HepG2 (cell line): Measurements from ENCODE around the gene KCNK15. TPM values are rescaled to one million over a fixed set of nuclear protein-coding genes. Genes with fewer than 3 reads are reported as not detected.

Source experiments
- ETV6 ChIP-seq: sonication (generic); formaldehyde crosslinking; conservative IDR thresholded peaks from 2 replicates; pipeline ENCODE4 v1.4.0; 2020; ENCODE audit warnings: missing genetic modification reagents
- ZBTB7A ChIP-seq: sonication (generic); formaldehyde crosslinking; IDR thresholded peaks from 2 replicates; pipeline ENCODE4 v1.8.0; 2022; ENCODE audit warnings: mild to moderate bottlenecking, missing genetic modification reagents
- ZNF557 ChIP-seq: sonication (generic); formaldehyde crosslinking; IDR thresholded peaks from 2 replicates; pipeline ENCODE4 v1.4.0; 2020; ENCODE audit warnings: missing genetic modification reagents
- ZNF678 ChIP-seq: sonication (generic); formaldehyde crosslinking; IDR thresholded peaks from 2 replicates; pipeline ENCODE4 v1.4.0; 2020; ENCODE audit warnings: mild to moderate bottlenecking, missing genetic modification reagents
- ZNF766 ChIP-seq: sonication (generic); formaldehyde crosslinking; IDR thresholded peaks from 2 replicates; pipeline ENCODE4 v1.5.0; 2020; ENCODE audit warnings: missing genetic modification reagents, borderline replicate concordance
- ZSCAN22 ChIP-seq: sonication (generic); formaldehyde crosslinking; IDR thresholded peaks from 2 replicates; pipeline ENCODE4 v1.4.0; 2020; ENCODE audit warnings: mild to moderate bottlenecking, missing genetic modification reagents
- polyA plus RNA-seq, 8 experiments: library from polyadenylated mRNA; depleted of rRNA in 3 of 8; stranded (reverse) in 7 of 8; unstranded in 1 of 8; fragments of >200 nt; fragmentation: Illumina TruSeq in 4 of 8; extraction: Trizol in 4 of 8; gene quantifications; 2 replicates each; pipeline versions ENCODE4 v1.2.1 to v1.2.3, GENCODE V29; 2011 to 2016; ENCODE audit warnings: low read depth in 4 of 8, missing spikeins in 1 of 8, mixed read lengths in 1 of 8; ENCODE audit not compliant: insufficient read depth in 1 of 8
- total RNA-seq, 5 experiments: library from RNA; depleted of rRNA; stranded (reverse); fragments of >200 nt; fragmentation: Illumina TruSeq; extraction: Trizol; gene quantifications; 2 replicates each; pipeline ENCODE4 v1.2.3, GENCODE V29; 2016; ENCODE audit warnings: low read depth in 1 of 5
- TF ChIP-seq, protein P1 (sequence below), 2 experiments: fragments of 450-650 bp in 1 of 2; sonication (generic) in 1 of 2; formaldehyde crosslinking in 1 of 2; IDR thresholded peaks; 2 replicates each; pipeline versions ENCODE4 v1.6.1 to v1.8.0; 2016 to 2022; ENCODE audit warnings: antibody characterized with exemption in 1 of 2, mild to moderate bottlenecking in 1 of 2, missing genetic modification reagents in 1 of 2
- TF ChIP-seq, protein P2 (sequence below): sonication (generic); formaldehyde crosslinking; IDR thresholded peaks from 2 replicates; pipeline ENCODE4 v1.4.0; 2020; ENCODE audit warnings: missing genetic modification reagents
- TF ChIP-seq, protein P3 (sequence below): sonication (generic); formaldehyde crosslinking; IDR thresholded peaks from 2 replicates; pipeline ENCODE4 v1.4.0; 2020; ENCODE audit warnings: mild to moderate bottlenecking, missing genetic modification reagents

Gene KCNK15
- total and polyA plus RNA-seq, 2 of the 13 experiments (the other 11 are each of a cell fraction or from before 2014, with no cell fraction given), result 0.03 TPM; not detected in 1

DNA sequence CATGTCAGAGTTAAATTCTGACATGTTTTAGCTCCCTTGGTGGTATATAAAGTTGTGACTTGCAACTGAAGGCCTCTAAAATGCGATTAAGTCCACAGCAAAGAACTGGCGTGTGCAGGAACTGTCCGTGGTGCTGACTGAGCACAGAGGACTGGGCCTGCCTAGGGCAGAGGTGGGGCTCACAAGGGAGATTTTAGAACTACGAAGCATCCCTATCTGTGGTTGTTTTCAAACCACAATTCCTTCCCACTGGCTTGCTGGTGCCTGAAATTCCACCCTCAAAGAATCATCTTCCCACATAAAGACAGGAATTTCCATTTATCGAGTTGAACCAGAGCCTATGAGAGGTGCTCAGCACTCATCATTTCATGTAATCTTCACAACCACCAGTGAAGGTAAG, 34.6 kb downstream of the KCNK15 start (continued):
- TF ChIP-seq, protein P1, sequence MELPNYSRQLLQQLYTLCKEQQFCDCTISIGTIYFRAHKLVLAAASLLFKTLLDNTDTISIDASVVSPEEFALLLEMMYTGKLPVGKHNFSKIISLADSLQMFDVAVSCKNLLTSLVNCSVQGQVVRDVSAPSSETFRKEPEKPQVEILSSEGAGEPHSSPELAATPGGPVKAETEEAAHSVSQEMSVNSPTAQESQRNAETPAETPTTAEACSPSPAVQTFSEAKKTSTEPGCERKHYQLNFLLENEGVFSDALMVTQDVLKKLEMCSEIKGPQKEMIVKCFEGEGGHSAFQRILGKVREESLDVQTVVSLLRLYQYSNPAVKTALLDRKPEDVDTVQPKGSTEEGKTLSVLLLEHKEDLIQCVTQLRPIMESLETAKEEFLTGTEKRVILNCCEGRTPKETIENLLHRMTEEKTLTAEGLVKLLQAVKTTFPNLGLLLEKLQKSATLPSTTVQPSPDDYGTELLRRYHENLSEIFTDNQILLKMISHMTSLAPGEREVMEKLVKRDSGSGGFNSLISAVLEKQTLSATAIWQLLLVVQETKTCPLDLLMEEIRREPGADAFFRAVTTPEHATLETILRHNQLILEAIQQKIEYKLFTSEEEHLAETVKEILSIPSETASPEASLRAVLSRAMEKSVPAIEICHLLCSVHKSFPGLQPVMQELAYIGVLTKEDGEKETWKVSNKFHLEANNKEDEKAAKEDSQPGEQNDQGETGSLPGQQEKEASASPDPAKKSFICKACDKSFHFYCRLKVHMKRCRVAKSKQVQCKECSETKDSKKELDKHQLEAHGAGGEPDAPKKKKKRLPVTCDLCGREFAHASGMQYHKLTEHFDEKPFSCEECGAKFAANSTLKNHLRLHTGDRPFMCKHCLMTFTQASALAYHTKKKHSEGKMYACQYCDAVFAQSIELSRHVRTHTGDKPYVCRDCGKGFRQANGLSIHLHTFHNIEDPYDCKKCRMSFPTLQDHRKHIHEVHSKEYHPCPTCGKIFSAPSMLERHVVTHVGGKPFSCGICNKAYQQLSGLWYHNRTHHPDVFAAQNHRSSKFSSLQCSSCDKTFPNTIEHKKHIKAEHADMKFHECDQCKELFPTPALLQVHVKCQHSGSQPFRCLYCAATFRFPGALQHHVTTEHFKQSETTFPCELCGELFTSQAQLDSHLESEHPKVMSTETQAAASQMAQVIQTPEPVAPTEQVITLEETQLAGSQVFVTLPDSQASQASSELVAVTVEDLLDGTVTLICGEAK (IDR thresholded peaks at IDR 0.05), result no peak
- TF ChIP-seq, protein P1 (CRISPR knock-in tag; IDR thresholded peaks at IDR 0.05), result 0 out of 2 replicates have a peak, but pooled peaks have one; percentile 37
- TF ChIP-seq ZSCAN22 (CRISPR knock-in tag), result no peak
- TF ChIP-seq, protein P2, sequence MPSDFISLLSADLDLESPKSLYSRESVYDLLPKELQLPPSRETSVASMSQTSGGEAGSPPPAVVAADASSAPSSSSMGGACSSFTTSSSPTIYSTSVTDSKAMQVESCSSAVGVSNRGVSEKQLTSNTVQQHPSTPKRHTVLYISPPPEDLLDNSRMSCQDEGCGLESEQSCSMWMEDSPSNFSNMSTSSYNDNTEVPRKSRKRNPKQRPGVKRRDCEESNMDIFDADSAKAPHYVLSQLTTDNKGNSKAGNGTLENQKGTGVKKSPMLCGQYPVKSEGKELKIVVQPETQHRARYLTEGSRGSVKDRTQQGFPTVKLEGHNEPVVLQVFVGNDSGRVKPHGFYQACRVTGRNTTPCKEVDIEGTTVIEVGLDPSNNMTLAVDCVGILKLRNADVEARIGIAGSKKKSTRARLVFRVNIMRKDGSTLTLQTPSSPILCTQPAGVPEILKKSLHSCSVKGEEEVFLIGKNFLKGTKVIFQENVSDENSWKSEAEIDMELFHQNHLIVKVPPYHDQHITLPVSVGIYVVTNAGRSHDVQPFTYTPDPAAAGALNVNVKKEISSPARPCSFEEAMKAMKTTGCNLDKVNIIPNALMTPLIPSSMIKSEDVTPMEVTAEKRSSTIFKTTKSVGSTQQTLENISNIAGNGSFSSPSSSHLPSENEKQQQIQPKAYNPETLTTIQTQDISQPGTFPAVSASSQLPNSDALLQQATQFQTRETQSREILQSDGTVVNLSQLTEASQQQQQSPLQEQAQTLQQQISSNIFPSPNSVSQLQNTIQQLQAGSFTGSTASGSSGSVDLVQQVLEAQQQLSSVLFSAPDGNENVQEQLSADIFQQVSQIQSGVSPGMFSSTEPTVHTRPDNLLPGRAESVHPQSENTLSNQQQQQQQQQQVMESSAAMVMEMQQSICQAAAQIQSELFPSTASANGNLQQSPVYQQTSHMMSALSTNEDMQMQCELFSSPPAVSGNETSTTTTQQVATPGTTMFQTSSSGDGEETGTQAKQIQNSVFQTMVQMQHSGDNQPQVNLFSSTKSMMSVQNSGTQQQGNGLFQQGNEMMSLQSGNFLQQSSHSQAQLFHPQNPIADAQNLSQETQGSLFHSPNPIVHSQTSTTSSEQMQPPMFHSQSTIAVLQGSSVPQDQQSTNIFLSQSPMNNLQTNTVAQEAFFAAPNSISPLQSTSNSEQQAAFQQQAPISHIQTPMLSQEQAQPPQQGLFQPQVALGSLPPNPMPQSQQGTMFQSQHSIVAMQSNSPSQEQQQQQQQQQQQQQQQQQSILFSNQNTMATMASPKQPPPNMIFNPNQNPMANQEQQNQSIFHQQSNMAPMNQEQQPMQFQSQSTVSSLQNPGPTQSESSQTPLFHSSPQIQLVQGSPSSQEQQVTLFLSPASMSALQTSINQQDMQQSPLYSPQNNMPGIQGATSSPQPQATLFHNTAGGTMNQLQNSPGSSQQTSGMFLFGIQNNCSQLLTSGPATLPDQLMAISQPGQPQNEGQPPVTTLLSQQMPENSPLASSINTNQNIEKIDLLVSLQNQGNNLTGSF (CRISPR knock-in tag), result peak; percentile 93; the same call in 1 of the 2 replicates
- peak; percentile 91; the same call in 1 of the 2 replicates for TF ChIP-seq ZNF557 (CRISPR knock-in tag)
- TF ChIP-seq ZNF678 (CRISPR knock-in tag), result no peak
- TF ChIP-seq ETV6, result peak; percentile 94
- TF ChIP-seq ZNF766, result peak; percentile 84; the same call in 1 of the 2 replicates
- TF ChIP-seq, protein P3, sequence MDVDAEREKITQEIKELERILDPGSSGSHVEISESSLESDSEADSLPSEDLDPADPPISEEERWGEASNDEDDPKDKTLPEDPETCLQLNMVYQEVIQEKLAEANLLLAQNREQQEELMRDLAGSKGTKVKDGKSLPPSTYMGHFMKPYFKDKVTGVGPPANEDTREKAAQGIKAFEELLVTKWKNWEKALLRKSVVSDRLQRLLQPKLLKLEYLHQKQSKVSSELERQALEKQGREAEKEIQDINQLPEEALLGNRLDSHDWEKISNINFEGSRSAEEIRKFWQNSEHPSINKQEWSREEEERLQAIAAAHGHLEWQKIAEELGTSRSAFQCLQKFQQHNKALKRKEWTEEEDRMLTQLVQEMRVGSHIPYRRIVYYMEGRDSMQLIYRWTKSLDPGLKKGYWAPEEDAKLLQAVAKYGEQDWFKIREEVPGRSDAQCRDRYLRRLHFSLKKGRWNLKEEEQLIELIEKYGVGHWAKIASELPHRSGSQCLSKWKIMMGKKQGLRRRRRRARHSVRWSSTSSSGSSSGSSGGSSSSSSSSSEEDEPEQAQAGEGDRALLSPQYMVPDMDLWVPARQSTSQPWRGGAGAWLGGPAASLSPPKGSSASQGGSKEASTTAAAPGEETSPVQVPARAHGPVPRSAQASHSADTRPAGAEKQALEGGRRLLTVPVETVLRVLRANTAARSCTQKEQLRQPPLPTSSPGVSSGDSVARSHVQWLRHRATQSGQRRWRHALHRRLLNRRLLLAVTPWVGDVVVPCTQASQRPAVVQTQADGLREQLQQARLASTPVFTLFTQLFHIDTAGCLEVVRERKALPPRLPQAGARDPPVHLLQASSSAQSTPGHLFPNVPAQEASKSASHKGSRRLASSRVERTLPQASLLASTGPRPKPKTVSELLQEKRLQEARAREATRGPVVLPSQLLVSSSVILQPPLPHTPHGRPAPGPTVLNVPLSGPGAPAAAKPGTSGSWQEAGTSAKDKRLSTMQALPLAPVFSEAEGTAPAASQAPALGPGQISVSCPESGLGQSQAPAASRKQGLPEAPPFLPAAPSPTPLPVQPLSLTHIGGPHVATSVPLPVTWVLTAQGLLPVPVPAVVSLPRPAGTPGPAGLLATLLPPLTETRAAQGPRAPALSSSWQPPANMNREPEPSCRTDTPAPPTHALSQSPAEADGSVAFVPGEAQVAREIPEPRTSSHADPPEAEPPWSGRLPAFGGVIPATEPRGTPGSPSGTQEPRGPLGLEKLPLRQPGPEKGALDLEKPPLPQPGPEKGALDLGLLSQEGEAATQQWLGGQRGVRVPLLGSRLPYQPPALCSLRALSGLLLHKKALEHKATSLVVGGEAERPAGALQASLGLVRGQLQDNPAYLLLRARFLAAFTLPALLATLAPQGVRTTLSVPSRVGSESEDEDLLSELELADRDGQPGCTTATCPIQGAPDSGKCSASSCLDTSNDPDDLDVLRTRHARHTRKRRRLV (CRISPR knock-in tag), result peak; percentile 45; the same call in 1 of the 2 replicates
- TF ChIP-seq ZBTB7A (CRISPR knock-in tag), result peak; percentile 79
